Left hindlimb (tissue), 1 donor: ENCODE measurements around the gene LIPF.
"Not testable (repeated sequence)": the region's sequence is repeated elsewhere in the genome, so short reads cannot be mapped to it uniquely, and the experiment has no call there.

Experiments used
- DNase-seq: peaks from one replicate; pipeline ENCODE4 v3.0.0-alpha.2; 2018

Gene LIPF

GRCh38 chr10:88664142-88664541, at the start of gene LIPF:
Gene LIPF, plus strand, starts transcription at chr10:88664442. Its CDS starts 2,856 bp downstream, at chr10:88667298.
- DNase-seq: no peak

- DNase-seq: peak; percentile 36
These were observed 47.8 kb upstream of the LIPF start for GRCh38 chr10:88616250-88616977.

GRCh38 chr10:88617772-88618300, 46.4 kb upstream of the LIPF start:
- no peak for DNase-seq

- DNase-seq: no peak
These were observed 45.7 kb upstream of the LIPF start for GRCh38 chr10:88618496-88618895.

GRCh38 chr10:88620441-88620840, 43.8 kb upstream of the LIPF start:
- DNase-seq: no peak

- no peak for DNase-seq
These were observed 40.4 kb upstream of the LIPF start for GRCh38 chr10:88623835-88624234.

- DNase-seq: no peak
These were observed 39.4 kb upstream of the LIPF start for GRCh38 chr10:88624840-88625239.

- DNase-seq: no peak
These were observed 24.1 kb upstream of the LIPF start for GRCh38 chr10:88640186-88640585.

GRCh38 chr10:88642209-88642608, 22.0 kb upstream of the LIPF start:
- DNase-seq: no peak

GRCh38 chr10:88642963-88643362, 21.3 kb upstream of the LIPF start:
- no peak for DNase-seq

GRCh38 chr10:88647061-88647615, 17.1 kb upstream of the LIPF start:
- no peak for DNase-seq

- DNase-seq: no peak
These were observed 13.1 kb upstream of the LIPF start for GRCh38 chr10:88651101-88651551.

GRCh38 chr10:88652616-88653015, 11.6 kb upstream of the LIPF start:
- no peak for DNase-seq

GRCh38 chr10:88657901-88658300, 6.3 kb upstream of the LIPF start:
- DNase-seq: no peak

- no peak for DNase-seq
These were observed 4.3 kb upstream of the LIPF start for GRCh38 chr10:88659725-88660597.

- DNase-seq: no peak
These were observed 3.7 kb upstream of the LIPF start for GRCh38 chr10:88660598-88660884.

- no peak for DNase-seq
These were observed 3.2 kb upstream of the LIPF start for GRCh38 chr10:88661018-88661417.

- no peak for DNase-seq
These were observed 2.7 kb upstream of the LIPF start for GRCh38 chr10:88661577-88661976.

GRCh38 chr10:88663153-88663552, 1.1 kb upstream of the LIPF start:
- DNase-seq: not testable (repeated sequence)

GRCh38 chr10:88668465-88668864, 4.2 kb downstream of the LIPF start:
- no peak for DNase-seq

- DNase-seq: no peak
These were observed 6.3 kb downstream of the LIPF start for GRCh38 chr10:88670497-88670896.

- no peak for DNase-seq
These were observed 7.8 kb downstream of the LIPF start for GRCh38 chr10:88672041-88672440.

GRCh38 chr10:88676283-88677060, 12.2 kb downstream of the LIPF start:
- DNase-seq: no peak
